NOMO-1 treated with dmso at 0.1 percent for 144 hours (cell line): ENCODE measurements around the gene GAS2L3.

Experiments
- DNase-seq: peaks from one replicate; lab custom pipeline; 2025; ENCODE audit not compliant: unreplicated experiment; lab: John Stamatoyannopoulos, UW

The GAS2L3 gene

DNA sequence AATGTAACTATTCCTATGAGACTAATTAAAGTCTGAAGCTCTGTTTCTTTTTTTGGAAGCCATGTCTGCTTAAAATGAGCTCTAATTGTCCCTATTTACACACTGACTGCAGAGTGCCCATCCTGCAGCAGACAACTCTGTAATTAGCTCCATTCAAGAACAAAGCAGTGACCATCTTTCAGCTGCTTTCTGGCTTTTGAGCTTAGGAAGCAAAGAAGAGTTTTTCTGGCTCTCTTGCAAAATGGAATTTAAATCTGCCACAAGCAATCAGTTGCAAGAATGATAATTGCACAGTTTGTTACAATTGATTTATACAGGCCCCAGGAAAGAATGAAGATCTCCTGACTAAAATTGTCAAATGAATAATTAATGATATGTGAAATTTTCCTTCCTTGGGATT is 83.4 kb downstream of the GAS2L3 start:
- DNase-seq, result no peak

DNA sequence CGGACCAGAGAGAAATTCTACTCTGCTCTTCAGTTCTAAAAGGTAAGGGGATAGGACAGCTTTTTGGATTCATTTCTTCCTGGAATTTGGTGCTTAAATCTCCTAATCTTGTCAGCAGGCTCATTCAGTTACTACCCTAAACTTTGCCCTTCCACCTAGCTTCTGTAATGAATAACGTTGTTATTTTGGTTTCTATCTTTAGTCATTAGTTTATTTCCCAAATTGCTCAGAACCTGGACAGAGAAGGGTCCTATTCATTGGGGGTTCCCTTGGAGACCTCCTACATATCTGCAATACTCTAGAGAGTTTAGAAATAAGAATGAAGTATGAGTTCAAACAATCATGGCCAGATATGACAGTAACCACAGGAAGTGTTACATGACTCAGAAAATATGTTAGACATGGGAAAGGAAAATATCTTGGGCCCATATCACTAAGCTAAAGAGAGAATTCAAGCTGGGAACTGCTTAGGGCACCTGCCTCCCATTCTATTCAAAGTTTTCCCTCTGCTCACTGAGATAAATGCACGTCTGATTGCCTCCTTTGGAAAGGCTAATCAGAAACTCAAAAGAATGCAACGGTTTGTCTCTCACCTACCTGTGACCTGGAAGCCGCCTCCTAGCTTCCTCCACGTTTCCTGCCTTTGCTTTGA is 87.9 kb downstream of the GAS2L3 start:
- no peak for DNase-seq

DNA sequence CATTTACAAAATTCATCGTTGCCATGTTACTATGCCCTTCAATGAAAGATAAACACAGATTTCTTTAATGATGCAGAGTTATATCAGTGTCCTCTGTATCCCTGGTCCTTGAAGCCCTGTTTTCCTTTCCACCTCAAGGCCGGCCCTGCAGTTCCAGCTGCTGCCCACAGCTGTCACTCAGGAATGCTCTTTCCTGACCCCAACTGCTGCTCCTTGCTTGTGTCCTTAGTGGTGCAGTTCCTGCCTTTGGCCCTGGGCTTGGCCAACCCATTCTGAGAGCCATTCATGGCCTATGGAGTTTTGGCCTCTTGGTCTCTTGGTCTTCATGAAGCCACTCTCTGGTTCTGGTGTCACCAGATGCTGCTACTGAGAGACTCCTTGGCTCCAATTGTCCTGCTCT is 93.1 kb downstream of the GAS2L3 start:
- no peak for DNase-seq

DNA sequence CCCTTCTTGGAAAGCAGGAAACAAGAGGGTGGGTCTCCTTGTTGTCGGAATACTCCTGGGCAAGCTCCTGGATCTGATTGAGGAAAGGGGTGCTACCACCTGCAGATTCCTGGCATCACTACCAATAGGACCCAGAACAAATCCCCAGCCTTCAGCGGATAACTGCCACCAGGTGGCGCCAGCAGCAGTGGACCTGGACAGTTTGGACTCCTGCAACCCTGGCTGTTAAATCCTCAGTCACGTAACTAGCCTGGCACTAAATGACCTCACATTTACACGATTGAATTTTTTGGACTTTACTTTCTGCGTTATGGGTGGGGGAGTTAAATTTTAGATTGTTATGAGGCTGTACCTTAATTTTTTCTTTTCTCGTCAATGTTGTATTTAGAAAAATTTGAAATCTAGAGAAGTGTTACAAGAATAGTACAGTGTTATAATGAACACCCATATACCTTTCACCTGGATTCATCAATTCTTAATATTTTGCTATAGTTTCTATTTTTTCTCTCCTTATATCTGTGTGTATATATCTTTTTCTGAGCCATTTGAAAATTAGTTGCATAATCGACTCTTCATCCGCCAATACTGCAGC is 95.6 kb downstream of the GAS2L3 start:
- no peak for DNase-seq

DNA sequence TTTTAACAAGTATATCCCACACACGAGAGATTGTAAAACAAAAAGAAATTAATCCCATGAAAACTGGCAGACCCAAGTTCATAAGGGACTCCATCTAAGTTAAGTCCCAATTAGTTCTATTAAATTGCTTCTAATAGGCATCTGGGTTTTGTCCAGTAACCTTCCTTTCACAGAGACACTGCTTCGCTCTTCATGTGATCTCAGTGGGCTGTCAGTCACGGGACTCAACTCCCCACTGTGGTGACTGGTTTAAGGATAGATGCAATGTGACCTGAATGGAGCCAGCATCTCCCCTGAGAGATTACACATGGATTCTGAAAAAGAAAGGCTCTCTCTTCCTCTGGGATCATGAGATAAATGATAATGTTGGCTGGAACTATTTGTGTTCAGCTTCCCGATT is 96.4 kb downstream of the GAS2L3 start:
- DNase-seq, result no peak

DNA sequence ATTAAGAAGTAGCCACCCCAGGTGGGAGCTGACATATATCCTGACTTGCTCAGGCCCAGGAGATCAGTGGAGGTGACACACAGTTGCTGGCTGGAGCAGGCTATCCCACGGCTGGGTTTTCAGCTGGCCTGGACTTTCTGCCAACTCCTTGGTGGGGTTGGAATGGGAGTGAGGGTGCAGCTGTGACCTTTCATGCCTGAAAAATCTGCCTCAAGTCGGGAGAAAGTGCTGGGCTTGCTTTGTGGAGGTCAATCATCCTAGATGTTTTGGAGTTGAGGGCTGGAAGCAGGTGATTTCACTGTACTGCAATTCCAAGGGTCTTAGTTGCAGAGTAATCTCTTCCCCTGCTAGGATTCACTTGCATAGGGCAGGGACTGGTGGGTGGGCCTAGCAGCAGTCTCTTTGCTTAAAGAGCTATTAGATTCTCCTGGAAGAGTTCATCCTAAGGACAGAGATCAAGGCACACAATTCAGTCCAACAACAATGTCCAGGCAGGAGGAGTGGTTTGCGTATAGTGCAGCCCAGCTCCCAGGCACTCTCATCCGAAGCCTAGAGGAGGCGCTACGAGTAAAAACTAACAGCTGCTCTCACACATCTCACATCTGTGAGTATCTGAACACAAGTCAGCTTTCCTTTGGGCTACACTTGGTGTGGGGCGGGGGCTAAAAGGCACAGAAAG is 98.1 kb downstream of the GAS2L3 start:
- DNase-seq, result no peak

DNA sequence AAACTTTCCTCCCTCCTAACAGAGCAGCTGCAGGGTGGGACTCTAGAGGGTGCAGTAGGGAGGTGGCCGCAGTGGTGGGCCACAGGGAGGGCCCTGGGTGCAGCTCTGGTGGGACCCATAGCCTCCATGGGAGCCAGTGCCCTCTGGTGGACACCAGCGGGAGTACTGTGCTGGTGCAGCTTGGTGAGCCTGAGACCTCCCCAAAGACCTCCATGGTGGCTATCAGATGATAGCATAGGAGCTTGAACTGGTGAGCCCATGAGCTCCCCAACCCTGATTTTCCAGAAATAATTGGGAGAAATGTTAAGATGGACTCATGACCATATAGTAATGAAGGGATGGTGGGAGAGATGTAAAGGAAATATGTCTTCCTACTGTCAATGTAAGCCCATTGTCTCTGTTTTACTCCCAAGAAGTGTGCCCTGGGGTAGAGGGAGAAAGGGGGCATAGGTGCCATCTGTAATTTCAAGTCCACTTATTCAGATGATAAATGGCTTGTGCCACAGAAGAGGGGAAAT is 98.7 kb downstream of the GAS2L3 start:
- no peak for DNase-seq

DNA sequence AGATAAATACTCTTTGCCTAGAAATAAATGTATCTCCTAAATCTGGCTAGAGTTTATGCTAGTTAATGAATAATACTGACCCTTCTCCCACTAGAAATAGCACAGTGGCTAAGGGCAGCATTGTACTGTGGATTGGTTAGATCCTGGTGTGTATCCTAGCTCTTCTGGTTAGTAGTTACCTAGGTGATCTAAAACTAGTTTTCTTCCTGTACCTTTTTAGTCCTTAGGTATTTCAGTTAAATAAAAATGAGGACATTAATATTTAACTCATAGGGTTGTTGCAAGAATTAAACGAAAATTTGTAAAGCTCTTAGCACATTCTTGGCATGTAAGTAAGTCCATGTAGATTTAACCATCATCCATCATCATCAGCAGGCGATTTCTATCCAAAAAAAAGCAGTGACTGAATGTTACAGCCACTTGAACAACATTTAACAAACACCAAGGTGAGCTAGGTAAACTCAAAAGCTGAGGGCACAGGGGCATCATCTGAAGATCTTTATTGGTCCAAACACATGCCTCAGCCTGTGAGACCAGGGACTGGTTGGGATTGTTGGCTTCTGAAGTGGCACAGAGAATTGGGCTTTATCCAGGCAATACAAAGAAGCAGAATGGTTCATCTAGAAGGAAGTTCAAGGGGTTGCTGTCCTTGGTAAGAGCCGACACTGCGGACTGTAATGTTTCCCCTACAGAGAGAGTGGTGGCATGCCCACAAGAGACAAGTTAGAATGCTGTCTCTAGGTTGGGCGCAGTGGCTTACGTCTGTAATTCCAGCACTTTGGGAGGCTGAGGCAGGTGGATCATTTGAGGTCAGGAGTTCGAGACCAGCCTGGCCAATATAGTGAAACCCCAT is 100.8 kb downstream of the GAS2L3 start:
- no peak for DNase-seq
